ENCODE measurements around the gene SLC8B1.

SLC8B1 gene

GRCh38 chr12:113271466-113271852, 63.5 kb downstream of the SLC8B1 start:
- DNase-seq (ENCODE audit: low read depth), result no peak
- no peak for TF ChIP-seq CTCF (IDR thresholded peaks at IDR 0.05; ENCODE audit: low read depth, low read length, missing control alignments)
- in situ Hi-C loops (cut with HindIII; ENCODE audit: low sequenced_read_pairs), result no loop called here
- no peak overlapping the region for H3K4me3 ChIP-seq (ENCODE audit: low read depth, low read length)

GRCh38 chr12:113270709-113271009, 64.2 kb downstream of the SLC8B1 start:
- in situ Hi-C loops (cut with HindIII; ENCODE audit: low sequenced_read_pairs), result no loop called here
- DNase-seq (ENCODE audit: low read depth), result no peak
- no peak overlapping the region for H3K4me3 ChIP-seq (ENCODE audit: low read depth, low read length)
- no peak for TF ChIP-seq CTCF (IDR thresholded peaks at IDR 0.05; ENCODE audit: low read depth, low read length, missing control alignments)

GRCh38 chr12:113269257-113269943, 65.5 kb downstream of the SLC8B1 start:
- in situ Hi-C loops (cut with HindIII; ENCODE audit: low sequenced_read_pairs), result no loop called here
- DNase-seq (ENCODE audit: low read depth), result no peak
- TF ChIP-seq CTCF (IDR thresholded peaks at IDR 0.05; ENCODE audit: low read depth, low read length, missing control alignments), result no peak

GRCh38 chr12:113268621-113269020, 66.3 kb downstream of the SLC8B1 start:
- in situ Hi-C loops (cut with HindIII; ENCODE audit: low sequenced_read_pairs), result no loop called here
- no peak for TF ChIP-seq CTCF (IDR thresholded peaks at IDR 0.05; ENCODE audit: low read depth, low read length, missing control alignments)

More at GRCh38 chr12:113269257-113269943, 65.5 kb downstream of the SLC8B1 start:
- no peak overlapping the region for H3K4me3 ChIP-seq (ENCODE audit: low read depth, low read length)

GRCh38 chr12:113268136-113268535, 66.8 kb downstream of the SLC8B1 start:
- H3K4me3 ChIP-seq (ENCODE audit: low read depth, low read length), result no peak overlapping the region
- DNase-seq (ENCODE audit: low read depth), result no peak
- in situ Hi-C loops (cut with HindIII; ENCODE audit: low sequenced_read_pairs), result no loop called here
- TF ChIP-seq CTCF (IDR thresholded peaks at IDR 0.05; ENCODE audit: low read depth, low read length, missing control alignments), result no peak

More at GRCh38 chr12:113268621-113269020, 66.3 kb downstream of the SLC8B1 start:
- no peak overlapping the region for H3K4me3 ChIP-seq (ENCODE audit: low read depth, low read length)
- DNase-seq (ENCODE audit: low read depth), result no peak

DNA sequence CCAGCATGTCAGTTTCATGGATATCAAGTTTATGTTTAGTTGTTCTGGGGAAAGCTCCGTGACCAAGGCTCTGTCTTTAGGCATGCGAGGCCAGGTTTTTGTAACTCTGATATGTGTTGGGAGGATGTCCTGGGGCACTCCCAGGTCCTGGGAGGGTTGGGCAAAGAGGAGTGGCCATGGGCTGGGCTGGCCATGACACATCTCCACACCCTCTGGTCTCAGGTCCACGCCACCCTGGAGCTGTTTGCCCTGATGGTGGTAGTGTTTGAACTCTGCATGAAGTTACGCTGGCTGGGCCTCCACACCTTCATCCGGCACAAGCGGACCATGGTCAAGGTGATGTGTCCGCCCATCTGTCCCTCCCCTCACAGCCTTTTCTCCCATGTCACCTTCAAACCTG, 67.3 kb downstream of the SLC8B1 start:
- in situ Hi-C loops (cut with HindIII; ENCODE audit: low sequenced_read_pairs), result no loop called here
- no peak for TF ChIP-seq CTCF (IDR thresholded peaks at IDR 0.05; ENCODE audit: low read depth, low read length, missing control alignments)
- DNase-seq (ENCODE audit: low read depth), result no peak
- no peak overlapping the region for H3K4me3 ChIP-seq (ENCODE audit: low read depth, low read length)
